A673 (cell line): Measurements from ENCODE around the gene LRRC32. TPM values are rescaled to one million over a fixed set of nuclear protein-coding genes. Genes with fewer than 3 reads are reported as not detected.

Experiments used
- BruUV-seq: library from RNA; stranded (reverse); fragments of 400-500 nt; replicated peaks from 2 replicates; lab custom pipeline; 2021; lab: Mats Ljungman, UMichigan
- CTCF ChIA-PET: fragments of 300-600 bp; sonication (Branson Sonifier 250); formaldehyde crosslinking; loops from one replicate; lab custom pipeline; 2022; ENCODE audit warnings: antibody characterized with exemption; lab: Charles Lee
- POLR2A ChIA-PET: fragments of 300-600 bp; sonication (Branson Sonifier 250); formaldehyde crosslinking; loops from one replicate; lab custom pipeline; 2022; ENCODE audit warnings: antibody characterized with exemption; ENCODE audit not compliant: low non-redundant PET; lab: Charles Lee
- DNase-seq: peaks from one replicate; pipeline ENCODE4 v3.0.0-alpha.2; 2015; ENCODE audit warnings: low spot score
- H3K27ac ChIP-seq: fragments of 200-600 bp; sonication (generic); 2 replicates; pipeline ENCODE4 v1.5.1; 2016; ENCODE audit warnings: mixed run types, low read depth, mild to moderate bottlenecking, mixed read lengths, antibody characterized with exemption, low read length; ENCODE audit not compliant: poor library complexity, severe bottlenecking
- H3K27me3 ChIP-seq: fragments of 200-600 bp; sonication (generic); replicated peaks from 2 replicates; pipeline ENCODE4 v1.6.1; 2017; ENCODE audit warnings: mixed run types, low read depth, mild to moderate bottlenecking, mixed read lengths, antibody characterized with exemption, low read length; ENCODE audit not compliant: insufficient read depth, poor library complexity
- H3K36me3 ChIP-seq: fragments of 200-600 bp; sonication (generic); 2 replicates; pipeline ENCODE4 v1.6.1; 2016; ENCODE audit warnings: mixed run types, mild to moderate bottlenecking, mixed read lengths, antibody characterized with exemption, low read length; ENCODE audit not compliant: insufficient read depth, poor library complexity, severe bottlenecking
- H3K4me1 ChIP-seq: fragments of 200-600 bp; sonication (generic); 2 replicates; pipeline ENCODE4 v1.6.1; 2017; ENCODE audit warnings: mixed run types, mild to moderate bottlenecking, mixed read lengths, antibody characterized with exemption, low read length; ENCODE audit not compliant: insufficient read depth, poor library complexity, severe bottlenecking
- H3K4me3 ChIP-seq: fragments of 200-600 bp; sonication (generic); 2 replicates; pipeline ENCODE4 v1.5.1; 2016; ENCODE audit warnings: low read depth, mixed run types, mild to moderate bottlenecking, mixed read lengths, low read length; ENCODE audit not compliant: poor library complexity, severe bottlenecking
- H3K9me3 ChIP-seq: fragments of 200-600 bp; sonication (generic); 2 replicates; pipeline ENCODE4 v1.6.1; 2016; ENCODE audit warnings: mixed run types, low read depth, mild to moderate bottlenecking, mixed read lengths, antibody characterized with exemption, low read length; ENCODE audit not compliant: poor library complexity, severe bottlenecking
- EZH2 ChIP-seq: fragments of 200-600 bp; sonication (generic); IDR thresholded peaks from 2 replicates; pipeline ENCODE4 v1.6.1; 2017; ENCODE audit warnings: borderline replicate concordance, low read depth, mild to moderate bottlenecking, mixed read lengths, antibody characterized with exemption, low read length; ENCODE audit not compliant: poor library complexity, severe bottlenecking
- intact Hi-C: fragments of 100-400 bp; cut with micrococcal nuclease; formaldehyde crosslinking; loops from one replicate; pipeline ENCODE4 v1.10.0; 2022; ENCODE audit not compliant: unreplicated experiment
- total RNA-seq: library from RNA; stranded (reverse); gene quantifications from 2 replicates; pipeline ENCODE4 v1.2.3, GENCODE V29; 2021
- TF ChIP-seq, protein P1 (sequence below): fragments of 300-800, 200-600 bp; sonication (generic); conservative IDR thresholded peaks from 2 replicates; pipeline ENCODE4 v1.5.1; 2017; ENCODE audit warnings: low read depth, mild to moderate bottlenecking, antibody characterized with exemption, low read length, moderate library complexity, mixed read lengths

LRRC32 gene
- total RNA-seq, 1 experiment from 2014 or later = not detected

DNA sequence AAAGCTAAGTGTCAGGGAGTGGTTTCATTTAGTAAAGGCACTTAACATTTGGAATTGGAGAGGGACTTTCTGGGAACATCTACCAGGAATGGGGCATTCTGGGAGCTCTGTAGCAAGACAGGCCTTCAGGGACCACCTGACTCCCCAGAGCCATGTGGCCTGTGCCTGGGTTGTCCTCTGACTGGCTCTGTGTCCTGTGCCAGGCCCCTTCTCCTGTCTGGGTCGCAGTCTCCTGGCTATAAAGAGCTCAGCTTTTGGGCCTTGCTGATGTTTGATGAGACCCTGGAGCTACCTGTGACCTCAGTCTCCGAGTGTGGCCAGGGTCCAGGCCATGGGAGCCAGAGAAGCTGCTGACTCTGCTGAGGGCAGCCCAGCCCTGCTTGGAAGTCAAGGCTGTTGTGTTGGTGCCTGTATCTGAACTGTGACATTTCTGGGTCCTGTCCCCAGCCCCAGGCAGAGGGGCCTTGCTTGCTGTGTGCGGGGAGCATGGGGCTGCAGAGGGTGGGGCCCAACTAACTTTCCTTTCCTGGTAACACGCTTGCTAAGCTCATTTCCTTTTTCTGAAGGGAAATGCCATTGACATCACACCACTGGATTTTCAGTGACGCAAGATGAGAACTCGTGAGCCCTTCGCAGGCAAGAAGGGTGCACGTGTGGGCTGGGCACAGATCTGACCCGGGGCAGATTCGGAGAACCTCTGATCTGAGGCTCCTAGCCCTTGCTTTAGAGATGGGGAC, 41.3 kb downstream of the LRRC32 start:
- no peaks in the 10 kb centered on the region for H3K9me3 ChIP-seq
- no peaks in the 10 kb centered on the region for H3K36me3 ChIP-seq
- intact Hi-C loops = no loop called here
- BruUV-seq = no TSS peak
- H3K4me3 ChIP-seq = no peak overlapping the region
- no peak for DNase-seq
- CTCF ChIA-PET = no interaction called here
- H3K4me1 ChIP-seq = no peaks in the 10 kb centered on the region
- POLR2A ChIA-PET = no interaction called here
- no peaks in the 10 kb centered on the region for H3K27me3 ChIP-seq
- TF ChIP-seq EZH2 = no peak
- TF ChIP-seq, protein P1, sequence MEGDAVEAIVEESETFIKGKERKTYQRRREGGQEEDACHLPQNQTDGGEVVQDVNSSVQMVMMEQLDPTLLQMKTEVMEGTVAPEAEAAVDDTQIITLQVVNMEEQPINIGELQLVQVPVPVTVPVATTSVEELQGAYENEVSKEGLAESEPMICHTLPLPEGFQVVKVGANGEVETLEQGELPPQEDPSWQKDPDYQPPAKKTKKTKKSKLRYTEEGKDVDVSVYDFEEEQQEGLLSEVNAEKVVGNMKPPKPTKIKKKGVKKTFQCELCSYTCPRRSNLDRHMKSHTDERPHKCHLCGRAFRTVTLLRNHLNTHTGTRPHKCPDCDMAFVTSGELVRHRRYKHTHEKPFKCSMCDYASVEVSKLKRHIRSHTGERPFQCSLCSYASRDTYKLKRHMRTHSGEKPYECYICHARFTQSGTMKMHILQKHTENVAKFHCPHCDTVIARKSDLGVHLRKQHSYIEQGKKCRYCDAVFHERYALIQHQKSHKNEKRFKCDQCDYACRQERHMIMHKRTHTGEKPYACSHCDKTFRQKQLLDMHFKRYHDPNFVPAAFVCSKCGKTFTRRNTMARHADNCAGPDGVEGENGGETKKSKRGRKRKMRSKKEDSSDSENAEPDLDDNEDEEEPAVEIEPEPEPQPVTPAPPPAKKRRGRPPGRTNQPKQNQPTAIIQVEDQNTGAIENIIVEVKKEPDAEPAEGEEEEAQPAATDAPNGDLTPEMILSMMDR = no peak
- no peak overlapping the region for H3K27ac ChIP-seq

DNA sequence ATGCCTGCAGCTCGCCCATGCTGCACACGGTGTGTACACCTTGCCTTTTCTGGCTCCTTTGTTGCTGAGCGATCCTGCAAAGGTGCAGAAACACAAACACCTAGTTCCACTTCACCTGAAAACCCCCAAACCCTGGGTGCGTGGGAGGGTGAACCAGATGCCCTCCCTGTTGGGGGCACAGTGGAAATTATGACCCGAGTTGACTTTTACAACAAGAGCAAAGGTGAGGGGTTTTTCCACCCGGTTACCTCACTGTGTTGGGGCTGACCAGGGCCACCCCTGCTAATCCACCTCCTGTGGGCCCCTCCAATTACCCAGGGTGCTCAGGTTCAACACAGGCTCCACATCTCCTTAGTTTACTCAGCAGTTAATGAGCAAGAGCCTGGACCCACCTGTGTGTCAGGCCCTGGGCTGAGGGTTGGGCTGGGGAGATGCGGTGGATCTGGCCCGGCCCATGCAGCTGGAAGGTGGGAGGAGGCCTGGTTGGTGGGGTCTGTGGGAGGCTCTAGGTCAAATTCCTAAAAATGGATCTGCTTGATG, 42.1 kb downstream of the LRRC32 start:
- BruUV-seq = no TSS peak
- intact Hi-C loops = no loop called here
- Histone ChIP-seq H3K36me3 (no peaks in the 10 kb centered on the region), H3K9me3 (no peaks in the 10 kb centered on the region), H3K27ac (no peak overlapping the region), H3K4me3 (no peak overlapping the region), H3K4me1 (no peaks in the 10 kb centered on the region), H3K27me3 (no peaks in the 10 kb centered on the region)
- POLR2A ChIA-PET = no interaction called here
- no peak for DNase-seq
- CTCF ChIA-PET = no interaction called here
- no peak for TF ChIP-seq EZH2
- TF ChIP-seq, protein P1 = no peak

DNA sequence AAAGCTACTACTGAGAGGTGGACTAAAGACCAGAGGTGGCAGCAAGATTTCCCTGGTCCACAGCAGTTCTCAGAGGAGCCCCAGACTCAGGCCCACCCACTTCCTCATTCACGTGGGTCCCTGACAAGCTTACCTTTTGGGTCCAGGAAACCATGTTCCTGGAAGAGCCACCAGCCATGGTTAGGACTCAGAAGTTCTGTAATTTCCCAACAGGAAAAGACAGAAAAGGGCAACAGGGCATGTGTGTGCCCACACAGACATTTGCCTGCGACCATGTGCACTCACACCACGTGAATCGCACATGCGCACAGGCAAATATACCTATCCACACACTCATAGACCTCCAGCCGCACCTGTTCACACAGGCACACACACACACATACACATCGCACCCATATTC, 42.9 kb downstream of the LRRC32 start:
- H3K27ac ChIP-seq = no peak overlapping the region
- intact Hi-C loops = no loop called here
- CTCF ChIA-PET = no interaction called here
- H3K27me3 ChIP-seq = no peaks in the 10 kb centered on the region
- H3K4me1 ChIP-seq = no peaks in the 10 kb centered on the region
- POLR2A ChIA-PET = no interaction called here
- TF ChIP-seq, protein P1 = no peak
- TF ChIP-seq EZH2 = no peak
- no peaks in the 10 kb centered on the region for H3K9me3 ChIP-seq
- no peak overlapping the region for H3K4me3 ChIP-seq
- DNase-seq = no peak
- no peaks in the 10 kb centered on the region for H3K36me3 ChIP-seq
- BruUV-seq = no TSS peak
